ENCODE results near the gene TSEN34.
"Not testable (repeated sequence)": the region's sequence is repeated elsewhere in the genome, so short reads cannot be mapped to it uniquely, and the experiment has no call there.

DNA sequence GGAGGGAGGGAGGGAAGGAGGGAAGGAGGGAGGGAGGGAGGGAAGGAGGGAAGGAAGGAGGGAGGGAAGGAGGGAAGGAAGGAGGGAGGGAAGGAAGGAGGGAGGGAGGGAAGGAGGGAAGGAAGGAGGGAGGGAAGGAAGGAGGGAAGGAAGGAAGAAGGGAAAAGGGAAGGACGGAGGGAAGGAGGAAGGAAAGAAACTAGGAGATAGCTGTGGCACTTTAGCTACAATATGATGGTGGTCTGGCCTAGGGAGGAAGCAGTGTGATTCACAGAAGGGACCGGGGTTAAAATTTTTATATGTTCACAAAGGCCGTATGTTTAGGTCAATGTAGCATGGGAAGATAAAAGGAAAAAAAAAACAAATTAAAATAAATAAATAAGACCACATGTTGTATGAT is 9.2 kb upstream of the TSEN34 start:
- TF ChIP-seq, protein P1, sequence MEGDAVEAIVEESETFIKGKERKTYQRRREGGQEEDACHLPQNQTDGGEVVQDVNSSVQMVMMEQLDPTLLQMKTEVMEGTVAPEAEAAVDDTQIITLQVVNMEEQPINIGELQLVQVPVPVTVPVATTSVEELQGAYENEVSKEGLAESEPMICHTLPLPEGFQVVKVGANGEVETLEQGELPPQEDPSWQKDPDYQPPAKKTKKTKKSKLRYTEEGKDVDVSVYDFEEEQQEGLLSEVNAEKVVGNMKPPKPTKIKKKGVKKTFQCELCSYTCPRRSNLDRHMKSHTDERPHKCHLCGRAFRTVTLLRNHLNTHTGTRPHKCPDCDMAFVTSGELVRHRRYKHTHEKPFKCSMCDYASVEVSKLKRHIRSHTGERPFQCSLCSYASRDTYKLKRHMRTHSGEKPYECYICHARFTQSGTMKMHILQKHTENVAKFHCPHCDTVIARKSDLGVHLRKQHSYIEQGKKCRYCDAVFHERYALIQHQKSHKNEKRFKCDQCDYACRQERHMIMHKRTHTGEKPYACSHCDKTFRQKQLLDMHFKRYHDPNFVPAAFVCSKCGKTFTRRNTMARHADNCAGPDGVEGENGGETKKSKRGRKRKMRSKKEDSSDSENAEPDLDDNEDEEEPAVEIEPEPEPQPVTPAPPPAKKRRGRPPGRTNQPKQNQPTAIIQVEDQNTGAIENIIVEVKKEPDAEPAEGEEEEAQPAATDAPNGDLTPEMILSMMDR (IDR thresholded peaks at IDR 0.05), result not testable (repeated sequence)
- not testable (repeated sequence) for TF ChIP-seq POLR2A (IDR thresholded peaks at IDR 0.05)

Measured in stomach (tissue), 4 donors.